ENCODE measurements around the gene PRM2. TPM values are rescaled to one million over a fixed set of nuclear protein-coding genes. Genes with fewer than 3 reads are reported as not detected.

PRM2 gene
- total RNA-seq, 4 donors from 2014 or later: not detected

- no peaks in the 10 kb centered on the region for H3K27me3 ChIP-seq
- H3K4me1 ChIP-seq: no peaks in the 10 kb centered on the region
- no peak for DNase-seq
- no peak for TF ChIP-seq POLR2A (IDR thresholded peaks at IDR 0.05)
- TF ChIP-seq, protein P1, sequence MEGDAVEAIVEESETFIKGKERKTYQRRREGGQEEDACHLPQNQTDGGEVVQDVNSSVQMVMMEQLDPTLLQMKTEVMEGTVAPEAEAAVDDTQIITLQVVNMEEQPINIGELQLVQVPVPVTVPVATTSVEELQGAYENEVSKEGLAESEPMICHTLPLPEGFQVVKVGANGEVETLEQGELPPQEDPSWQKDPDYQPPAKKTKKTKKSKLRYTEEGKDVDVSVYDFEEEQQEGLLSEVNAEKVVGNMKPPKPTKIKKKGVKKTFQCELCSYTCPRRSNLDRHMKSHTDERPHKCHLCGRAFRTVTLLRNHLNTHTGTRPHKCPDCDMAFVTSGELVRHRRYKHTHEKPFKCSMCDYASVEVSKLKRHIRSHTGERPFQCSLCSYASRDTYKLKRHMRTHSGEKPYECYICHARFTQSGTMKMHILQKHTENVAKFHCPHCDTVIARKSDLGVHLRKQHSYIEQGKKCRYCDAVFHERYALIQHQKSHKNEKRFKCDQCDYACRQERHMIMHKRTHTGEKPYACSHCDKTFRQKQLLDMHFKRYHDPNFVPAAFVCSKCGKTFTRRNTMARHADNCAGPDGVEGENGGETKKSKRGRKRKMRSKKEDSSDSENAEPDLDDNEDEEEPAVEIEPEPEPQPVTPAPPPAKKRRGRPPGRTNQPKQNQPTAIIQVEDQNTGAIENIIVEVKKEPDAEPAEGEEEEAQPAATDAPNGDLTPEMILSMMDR (IDR thresholded peaks at IDR 0.05): no peak
- H3K36me3 ChIP-seq: no peaks in the 10 kb centered on the region
- no peaks in the 10 kb centered on the region for H3K9me3 ChIP-seq
- H3K27ac ChIP-seq: no peak overlapping the region
- no peak overlapping the region for H3K4me3 ChIP-seq
Observed at GRCh38 chr16:11283820-11284248, 7.6 kb upstream of the PRM2 start.

DNA sequence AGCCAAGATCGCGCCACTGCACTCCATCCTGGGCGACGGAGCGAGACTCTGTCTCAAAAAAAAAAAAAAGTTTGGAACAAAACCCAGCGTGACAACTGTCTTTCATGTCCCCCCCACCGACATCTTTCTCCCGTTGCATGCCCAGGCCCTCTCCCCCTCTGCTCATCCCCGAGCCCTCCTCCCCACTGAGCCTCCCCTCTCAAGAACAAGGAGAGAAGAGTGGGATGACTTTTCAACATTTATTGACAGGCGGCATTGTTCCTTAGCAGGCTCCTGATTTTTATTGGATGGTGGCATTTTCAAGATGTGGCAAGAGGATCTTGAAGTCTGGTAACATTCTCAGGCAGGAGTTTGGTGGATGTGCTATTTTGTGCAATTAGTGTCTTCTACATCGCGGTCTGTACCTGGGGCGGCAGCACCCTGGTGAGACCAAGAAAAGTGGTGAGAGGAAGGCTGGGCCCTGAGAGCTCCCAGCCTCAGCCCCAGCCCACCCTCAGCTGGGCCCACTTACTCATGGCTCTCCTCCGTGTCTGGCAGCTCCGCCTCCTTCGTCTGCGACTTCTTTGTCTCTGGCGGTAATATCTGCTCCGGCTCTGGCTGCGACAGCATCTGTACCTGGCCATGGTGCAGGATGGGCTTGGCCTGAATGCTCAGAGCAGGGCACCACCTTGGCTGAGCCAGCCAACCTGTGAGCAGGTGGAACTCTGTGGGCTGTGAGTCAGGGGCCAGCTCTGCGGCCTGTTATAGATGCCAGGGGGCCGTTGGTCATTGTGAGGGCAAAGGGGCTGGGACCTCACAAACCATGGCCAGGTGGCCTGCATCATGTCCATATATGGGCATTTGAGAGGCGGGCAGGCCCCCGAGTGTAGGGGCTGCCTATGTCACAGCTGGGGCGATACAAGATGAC is 4.6 kb upstream of the PRM2 start, which contains the start of gene PRM1:
Gene PRM1 (minus strand): TSS at position 715 of the 907 bp plus-strand sequence. CDS start 92 bp downstream, at position 623.
- no peaks in the 10 kb centered on the region for H3K27me3 ChIP-seq
- no peaks in the 10 kb centered on the region for H3K36me3 ChIP-seq
- no peaks in the 10 kb centered on the region for H3K9me3 ChIP-seq
- DNase-seq: no peak
- H3K4me1 ChIP-seq: no peaks in the 10 kb centered on the region
- H3K27ac ChIP-seq: no peak within 1 kb of the TSS
- TF ChIP-seq POLR2A (IDR thresholded peaks at IDR 0.05): no peak
- TF ChIP-seq, protein P1 (IDR thresholded peaks at IDR 0.05): no peak
- no peak within 1 kb of the TSS for H3K4me3 ChIP-seq

DNA sequence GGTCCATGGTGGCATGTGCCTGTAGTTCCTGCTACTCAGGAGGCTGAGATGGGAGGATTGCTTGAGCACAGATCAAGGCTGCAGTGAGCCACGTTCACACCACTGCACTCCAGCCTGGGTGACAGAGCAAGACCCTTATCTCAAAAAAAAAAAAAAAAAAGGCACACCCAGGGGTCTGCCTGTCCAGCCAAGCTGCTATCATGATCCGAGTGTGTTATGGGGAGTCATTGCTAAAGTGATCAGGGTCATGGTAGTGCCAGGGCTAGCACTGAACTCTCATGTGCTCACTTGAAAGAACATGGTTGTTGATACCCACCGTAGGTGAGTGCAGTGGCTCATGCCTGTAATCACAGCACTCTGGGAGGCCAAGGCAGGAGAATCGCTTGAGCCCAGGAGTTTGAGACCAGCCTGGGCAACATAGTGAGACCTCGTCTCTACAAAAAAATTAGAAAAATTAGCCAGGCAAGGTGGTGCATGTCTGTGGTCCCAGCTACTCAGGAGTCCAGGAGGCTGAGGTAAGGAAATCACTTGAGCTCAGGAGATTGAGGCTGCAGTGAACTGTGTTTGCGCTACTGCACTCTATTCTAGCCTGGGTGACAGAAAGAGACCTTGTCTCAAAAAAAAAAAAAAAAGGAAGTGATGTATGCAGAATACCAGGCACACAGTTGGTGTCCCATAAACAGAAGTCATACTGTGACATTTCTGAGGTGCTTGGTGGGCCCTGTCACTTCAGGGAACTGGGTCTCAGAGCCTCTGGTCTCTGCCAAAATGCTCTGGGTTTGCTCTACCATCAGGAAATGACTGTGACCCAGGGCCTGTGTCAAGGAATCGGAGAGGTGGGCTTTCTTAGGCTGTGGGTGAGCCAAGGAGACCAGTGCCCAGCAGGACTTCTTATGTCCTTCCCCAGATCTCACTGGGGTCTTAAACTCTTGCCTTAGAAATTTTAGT is 2.7 kb upstream of the PRM2 start:
- Histone ChIP-seq H3K36me3 (no peaks in the 10 kb centered on the region), H3K4me3 (no peak overlapping the region), H3K4me1 (no peaks in the 10 kb centered on the region), H3K27me3 (no peaks in the 10 kb centered on the region), H3K9me3 (no peaks in the 10 kb centered on the region), H3K27ac (no peak overlapping the region)
- no peak for DNase-seq
- TF ChIP-seq POLR2A (IDR thresholded peaks at IDR 0.05): no peak
- TF ChIP-seq, protein P1 (IDR thresholded peaks at IDR 0.05): no peak

DNA sequence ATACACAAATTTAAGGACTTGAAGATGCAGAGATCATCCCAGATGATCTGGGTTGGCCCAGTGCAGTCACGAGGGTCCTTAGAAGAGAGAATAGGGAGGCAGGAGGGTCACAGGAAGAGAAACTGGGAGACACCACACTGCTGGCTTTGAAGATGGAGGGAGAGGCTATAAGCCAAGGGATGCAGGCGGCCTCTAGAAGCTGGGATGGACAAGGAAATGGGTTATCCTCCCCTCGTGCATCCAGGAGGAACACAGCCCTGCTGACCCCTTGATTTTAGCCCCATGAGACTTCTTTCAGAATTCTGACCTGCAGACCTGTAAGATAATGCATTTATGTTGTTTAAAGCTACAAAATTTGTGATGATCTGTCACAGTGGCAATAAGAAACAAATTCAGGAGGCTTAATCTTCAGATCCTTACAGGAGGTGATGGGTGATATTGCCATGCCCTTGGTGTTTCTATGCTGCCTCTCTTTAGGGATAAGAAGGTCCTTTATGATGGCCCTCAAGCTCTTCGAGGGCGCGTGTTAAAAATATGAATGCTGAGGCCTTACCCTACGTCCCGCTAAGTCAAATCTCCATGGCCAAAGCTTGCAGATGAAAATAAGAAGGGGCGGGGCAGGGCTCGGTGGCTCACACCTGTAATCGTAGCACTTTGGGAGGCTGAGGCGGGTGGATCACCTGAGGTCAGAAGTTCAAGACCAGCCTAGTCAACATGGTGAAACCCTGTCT is 1.5 kb upstream of the PRM2 start:
- Histone ChIP-seq H3K4me3 (no peak overlapping the region), H3K36me3 (no peaks in the 10 kb centered on the region), H3K27ac (no peak overlapping the region), H3K27me3 (no peaks in the 10 kb centered on the region), H3K4me1 (no peaks in the 10 kb centered on the region), H3K9me3 (no peaks in the 10 kb centered on the region)
- no peak for DNase-seq
- TF ChIP-seq, protein P1 (IDR thresholded peaks at IDR 0.05): no peak
- no peak for TF ChIP-seq POLR2A (IDR thresholded peaks at IDR 0.05)

Data from Peyer's patch (tissue), 4 donors.